SK-N-SH (cell line): ENCODE data around the gene MSRB1.

Experiments used
- CHD2 ChIP-seq: fragments of 150-350 bp; IDR thresholded peaks from 2 replicates; pipeline ENCODE4 v1.6.1; 2018; ENCODE audit warnings: low read length; ENCODE audit not compliant: partially characterized antibody
- EZH2phosphoT487 ChIP-seq: fragments of 200-600 bp; sonication (generic); IDR thresholded peaks from 2 replicates; pipeline ENCODE4 v1.6.1; 2017; ENCODE audit warnings: low read depth, mixed run types, mild to moderate bottlenecking, antibody characterized with exemption, moderate library complexity, borderline replicate concordance
- JUND ChIP-seq: IDR thresholded peaks from 2 replicates; pipeline ENCODE4 v1.4.0; 2012
- MXI1 ChIP-seq: IDR thresholded peaks from 2 replicates; pipeline ENCODE4 v1.6.1; 2012; ENCODE audit warnings: mild to moderate bottlenecking, low read depth, low read length, improper control_type of control experiment
- NFIC ChIP-seq: IDR thresholded peaks from 2 replicates; pipeline ENCODE4 v1.4.0; 2012; ENCODE audit warnings: borderline replicate concordance
- NRF1 ChIP-seq: IDR thresholded peaks from 2 replicates; pipeline ENCODE4 v1.6.1; 2012; ENCODE audit warnings: low read depth, mild to moderate bottlenecking, low read length
- POLR2AphosphoS5 ChIP-seq: IDR thresholded peaks from 2 replicates; pipeline ENCODE4 v1.6.1; 2012; ENCODE audit warnings: low read depth, low read length
- TAF1 ChIP-seq: IDR thresholded peaks from 2 replicates; pipeline ENCODE4 v1.6.1; 2012; ENCODE audit warnings: low read depth, mild to moderate bottlenecking, low read length, moderate library complexity, borderline replicate concordance
- TF ChIP-seq, protein P1 (sequence below): fragments of 200-600 bp; sonication (generic); IDR thresholded peaks from 2 replicates; pipeline ENCODE4 v1.6.1; 2017; ENCODE audit warnings: antibody characterized with exemption, mild to moderate bottlenecking, moderate library complexity
- TF ChIP-seq, protein P2 (sequence below): IDR thresholded peaks from 2 replicates; pipeline ENCODE4 v1.4.0; 2012; ENCODE audit warnings: low read depth
- TF ChIP-seq, protein P3 (sequence below): IDR thresholded peaks from 2 replicates; pipeline ENCODE4 v1.4.0; 2012; ENCODE audit warnings: low read depth, borderline replicate concordance
- TF ChIP-seq, protein P4 (sequence below): IDR thresholded peaks from 2 replicates; pipeline ENCODE4 v1.6.1; 2012; ENCODE audit warnings: mild to moderate bottlenecking, low read depth, low read length, moderate library complexity

DNA sequence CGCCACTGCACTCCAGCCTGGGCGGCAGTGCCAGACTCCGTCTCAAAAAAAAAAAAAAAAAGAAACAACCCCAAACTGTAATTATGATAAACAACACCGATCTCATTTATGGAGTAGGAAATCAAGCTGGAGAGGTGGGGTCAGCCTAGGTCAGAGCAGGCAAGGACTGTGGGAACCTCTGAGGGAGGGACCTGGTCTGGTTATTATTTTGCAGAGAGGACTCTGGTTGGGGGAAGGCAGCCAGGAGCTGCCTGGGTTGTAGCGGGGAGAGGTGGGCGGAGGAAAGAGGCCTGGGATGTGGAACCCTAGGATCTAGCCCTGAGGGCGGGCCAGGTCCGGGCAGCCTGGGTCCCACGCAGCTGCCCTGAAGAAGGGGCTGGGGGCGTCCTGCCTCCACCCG lies 13.9 kb downstream of the MSRB1 start:
- TF ChIP-seq, protein P1, sequence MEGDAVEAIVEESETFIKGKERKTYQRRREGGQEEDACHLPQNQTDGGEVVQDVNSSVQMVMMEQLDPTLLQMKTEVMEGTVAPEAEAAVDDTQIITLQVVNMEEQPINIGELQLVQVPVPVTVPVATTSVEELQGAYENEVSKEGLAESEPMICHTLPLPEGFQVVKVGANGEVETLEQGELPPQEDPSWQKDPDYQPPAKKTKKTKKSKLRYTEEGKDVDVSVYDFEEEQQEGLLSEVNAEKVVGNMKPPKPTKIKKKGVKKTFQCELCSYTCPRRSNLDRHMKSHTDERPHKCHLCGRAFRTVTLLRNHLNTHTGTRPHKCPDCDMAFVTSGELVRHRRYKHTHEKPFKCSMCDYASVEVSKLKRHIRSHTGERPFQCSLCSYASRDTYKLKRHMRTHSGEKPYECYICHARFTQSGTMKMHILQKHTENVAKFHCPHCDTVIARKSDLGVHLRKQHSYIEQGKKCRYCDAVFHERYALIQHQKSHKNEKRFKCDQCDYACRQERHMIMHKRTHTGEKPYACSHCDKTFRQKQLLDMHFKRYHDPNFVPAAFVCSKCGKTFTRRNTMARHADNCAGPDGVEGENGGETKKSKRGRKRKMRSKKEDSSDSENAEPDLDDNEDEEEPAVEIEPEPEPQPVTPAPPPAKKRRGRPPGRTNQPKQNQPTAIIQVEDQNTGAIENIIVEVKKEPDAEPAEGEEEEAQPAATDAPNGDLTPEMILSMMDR: no peak
- no peak for TF ChIP-seq EZH2phosphoT487
- no peak for TF ChIP-seq NRF1
- no peak for TF ChIP-seq NFIC
- no peak for TF ChIP-seq TAF1
- TF ChIP-seq JUND: no peak
- TF ChIP-seq MXI1: no peak
- TF ChIP-seq POLR2AphosphoS5: no peak
- TF ChIP-seq, protein P2, sequence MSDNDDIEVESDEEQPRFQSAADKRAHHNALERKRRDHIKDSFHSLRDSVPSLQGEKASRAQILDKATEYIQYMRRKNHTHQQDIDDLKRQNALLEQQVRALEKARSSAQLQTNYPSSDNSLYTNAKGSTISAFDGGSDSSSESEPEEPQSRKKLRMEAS: no peak
- TF ChIP-seq, protein P3, sequence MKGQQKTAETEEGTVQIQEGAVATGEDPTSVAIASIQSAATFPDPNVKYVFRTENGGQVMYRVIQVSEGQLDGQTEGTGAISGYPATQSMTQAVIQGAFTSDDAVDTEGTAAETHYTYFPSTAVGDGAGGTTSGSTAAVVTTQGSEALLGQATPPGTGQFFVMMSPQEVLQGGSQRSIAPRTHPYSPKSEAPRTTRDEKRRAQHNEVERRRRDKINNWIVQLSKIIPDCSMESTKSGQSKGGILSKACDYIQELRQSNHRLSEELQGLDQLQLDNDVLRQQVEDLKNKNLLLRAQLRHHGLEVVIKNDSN: no peak
- TF ChIP-seq CHD2: no peak
- TF ChIP-seq, protein P4, sequence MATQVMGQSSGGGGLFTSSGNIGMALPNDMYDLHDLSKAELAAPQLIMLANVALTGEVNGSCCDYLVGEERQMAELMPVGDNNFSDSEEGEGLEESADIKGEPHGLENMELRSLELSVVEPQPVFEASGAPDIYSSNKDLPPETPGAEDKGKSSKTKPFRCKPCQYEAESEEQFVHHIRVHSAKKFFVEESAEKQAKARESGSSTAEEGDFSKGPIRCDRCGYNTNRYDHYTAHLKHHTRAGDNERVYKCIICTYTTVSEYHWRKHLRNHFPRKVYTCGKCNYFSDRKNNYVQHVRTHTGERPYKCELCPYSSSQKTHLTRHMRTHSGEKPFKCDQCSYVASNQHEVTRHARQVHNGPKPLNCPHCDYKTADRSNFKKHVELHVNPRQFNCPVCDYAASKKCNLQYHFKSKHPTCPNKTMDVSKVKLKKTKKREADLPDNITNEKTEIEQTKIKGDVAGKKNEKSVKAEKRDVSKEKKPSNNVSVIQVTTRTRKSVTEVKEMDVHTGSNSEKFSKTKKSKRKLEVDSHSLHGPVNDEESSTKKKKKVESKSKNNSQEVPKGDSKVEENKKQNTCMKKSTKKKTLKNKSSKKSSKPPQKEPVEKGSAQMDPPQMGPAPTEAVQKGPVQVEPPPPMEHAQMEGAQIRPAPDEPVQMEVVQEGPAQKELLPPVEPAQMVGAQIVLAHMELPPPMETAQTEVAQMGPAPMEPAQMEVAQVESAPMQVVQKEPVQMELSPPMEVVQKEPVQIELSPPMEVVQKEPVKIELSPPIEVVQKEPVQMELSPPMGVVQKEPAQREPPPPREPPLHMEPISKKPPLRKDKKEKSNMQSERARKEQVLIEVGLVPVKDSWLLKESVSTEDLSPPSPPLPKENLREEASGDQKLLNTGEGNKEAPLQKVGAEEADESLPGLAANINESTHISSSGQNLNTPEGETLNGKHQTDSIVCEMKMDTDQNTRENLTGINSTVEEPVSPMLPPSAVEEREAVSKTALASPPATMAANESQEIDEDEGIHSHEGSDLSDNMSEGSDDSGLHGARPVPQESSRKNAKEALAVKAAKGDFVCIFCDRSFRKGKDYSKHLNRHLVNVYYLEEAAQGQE: no peak
